ENCODE measurements around the gene DNAJC10.
"Not testable (repeated sequence)": the region's sequence is repeated elsewhere in the genome, so short reads cannot be mapped to it uniquely, and the experiment has no call there.

Gene DNAJC10

DNA sequence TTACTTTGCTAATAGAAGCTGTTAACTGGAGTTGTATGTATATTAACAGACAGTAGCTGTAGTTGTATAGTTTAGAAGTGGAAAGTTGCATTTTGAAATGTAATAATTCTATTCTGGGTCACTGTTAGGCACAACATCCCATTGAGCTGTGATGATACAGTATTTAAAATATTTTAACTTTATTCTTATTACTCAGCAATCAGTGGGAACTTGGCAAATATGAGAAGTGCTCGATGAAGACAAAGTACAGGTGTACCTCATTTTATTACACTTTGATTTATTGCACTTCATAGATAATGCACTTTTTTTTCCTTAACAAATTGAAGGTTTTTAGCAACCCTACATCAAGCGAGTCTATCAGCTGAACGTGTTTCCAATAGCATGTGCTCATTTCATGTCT is 8.6 kb downstream of the DNAJC10 start:
- no peak for DNase-seq (ENCODE audit: low read depth)
- TF ChIP-seq, protein P1, sequence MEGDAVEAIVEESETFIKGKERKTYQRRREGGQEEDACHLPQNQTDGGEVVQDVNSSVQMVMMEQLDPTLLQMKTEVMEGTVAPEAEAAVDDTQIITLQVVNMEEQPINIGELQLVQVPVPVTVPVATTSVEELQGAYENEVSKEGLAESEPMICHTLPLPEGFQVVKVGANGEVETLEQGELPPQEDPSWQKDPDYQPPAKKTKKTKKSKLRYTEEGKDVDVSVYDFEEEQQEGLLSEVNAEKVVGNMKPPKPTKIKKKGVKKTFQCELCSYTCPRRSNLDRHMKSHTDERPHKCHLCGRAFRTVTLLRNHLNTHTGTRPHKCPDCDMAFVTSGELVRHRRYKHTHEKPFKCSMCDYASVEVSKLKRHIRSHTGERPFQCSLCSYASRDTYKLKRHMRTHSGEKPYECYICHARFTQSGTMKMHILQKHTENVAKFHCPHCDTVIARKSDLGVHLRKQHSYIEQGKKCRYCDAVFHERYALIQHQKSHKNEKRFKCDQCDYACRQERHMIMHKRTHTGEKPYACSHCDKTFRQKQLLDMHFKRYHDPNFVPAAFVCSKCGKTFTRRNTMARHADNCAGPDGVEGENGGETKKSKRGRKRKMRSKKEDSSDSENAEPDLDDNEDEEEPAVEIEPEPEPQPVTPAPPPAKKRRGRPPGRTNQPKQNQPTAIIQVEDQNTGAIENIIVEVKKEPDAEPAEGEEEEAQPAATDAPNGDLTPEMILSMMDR (conservative IDR thresholded peaks at IDR 0.05; ENCODE audit: low read length) = no peak
- H3K4me3 ChIP-seq (ENCODE audit: low read length) = no peak overlapping the region

DNA sequence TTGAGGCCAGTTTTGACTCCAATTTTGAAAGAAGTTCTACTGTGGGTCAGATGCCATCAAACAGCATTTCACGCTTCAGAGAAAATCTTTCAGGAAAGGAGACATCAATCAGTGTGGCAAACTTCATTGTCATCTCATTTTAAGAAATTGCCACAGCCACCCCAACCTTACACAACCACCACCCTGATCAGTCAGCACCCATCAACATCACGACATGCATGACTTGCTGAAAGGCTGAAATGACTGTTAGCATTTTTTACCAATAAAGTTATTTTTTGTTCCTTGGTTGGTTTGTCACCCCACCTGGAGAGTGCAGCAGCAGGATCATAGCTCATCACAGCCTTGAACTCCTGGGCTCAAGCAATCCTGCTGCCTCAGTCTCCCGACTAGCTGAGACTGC is 10.4 kb downstream of the DNAJC10 start:
- no peak overlapping the region for H3K4me3 ChIP-seq (ENCODE audit: low read length)
- no peak for DNase-seq (ENCODE audit: low read depth)

DNA sequence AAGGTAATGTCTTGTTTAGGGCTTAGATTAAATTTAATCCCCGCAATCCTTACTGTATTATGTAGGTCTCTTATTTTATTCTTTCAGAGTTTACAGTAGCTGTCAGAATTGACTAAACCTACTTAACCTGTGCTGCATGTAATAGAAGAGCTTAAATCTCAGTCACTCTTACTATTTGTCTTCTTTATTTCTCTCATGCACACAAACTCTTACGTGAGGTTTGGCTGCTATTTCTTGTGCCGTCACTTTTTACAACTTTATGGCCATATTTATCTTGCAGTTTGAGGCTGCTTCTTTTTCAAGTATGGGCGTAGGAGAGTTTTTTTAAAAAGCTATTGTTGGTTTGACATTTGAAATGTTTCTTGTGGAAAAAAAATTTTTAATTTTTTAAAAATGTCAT is 12.0 kb downstream of the DNAJC10 start:
- DNase-seq (ENCODE audit: low read depth) = no peak
- TF ChIP-seq, protein P1 (conservative IDR thresholded peaks at IDR 0.05; ENCODE audit: low read length) = no peak
- no peak overlapping the region for H3K4me3 ChIP-seq (ENCODE audit: low read length)

More for the DNA sequence above, 10.4 kb downstream of the DNAJC10 start:
- TF ChIP-seq, protein P1 (conservative IDR thresholded peaks at IDR 0.05; ENCODE audit: low read length) = no peak

DNA sequence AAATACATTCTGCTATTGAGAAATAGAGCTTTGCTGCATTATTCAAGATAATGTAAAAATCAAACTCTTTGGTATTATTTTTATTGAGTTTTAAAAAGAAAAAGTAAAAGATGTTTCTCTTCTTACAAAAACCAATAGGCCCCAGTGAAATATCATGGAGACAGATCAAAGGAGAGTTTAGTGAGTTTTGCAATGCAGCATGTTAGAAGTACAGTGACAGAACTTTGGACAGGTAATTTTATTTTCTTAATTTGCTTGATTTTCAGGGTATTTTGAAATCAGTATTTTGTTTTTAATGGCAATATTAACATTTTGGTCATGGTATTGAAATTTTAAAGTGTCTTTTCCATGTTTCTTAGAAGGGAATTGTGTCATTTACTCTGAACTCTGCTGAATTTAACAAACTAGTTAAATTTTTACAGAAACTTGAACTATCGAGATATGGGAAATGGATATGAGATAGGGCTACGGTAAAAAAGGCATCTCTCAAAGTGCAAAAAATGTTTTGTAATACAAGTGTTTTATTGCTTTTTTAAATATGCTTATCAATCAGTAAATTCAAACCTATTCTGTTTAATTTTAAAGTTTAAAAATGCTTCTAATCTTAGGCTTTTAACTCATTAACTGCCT is 13.8 kb downstream of the DNAJC10 start:
- DNase-seq (ENCODE audit: low read depth) = no peak
- no peak overlapping the region for H3K4me3 ChIP-seq (ENCODE audit: low read length)
- TF ChIP-seq, protein P1 (conservative IDR thresholded peaks at IDR 0.05; ENCODE audit: low read length) = no peak

DNA sequence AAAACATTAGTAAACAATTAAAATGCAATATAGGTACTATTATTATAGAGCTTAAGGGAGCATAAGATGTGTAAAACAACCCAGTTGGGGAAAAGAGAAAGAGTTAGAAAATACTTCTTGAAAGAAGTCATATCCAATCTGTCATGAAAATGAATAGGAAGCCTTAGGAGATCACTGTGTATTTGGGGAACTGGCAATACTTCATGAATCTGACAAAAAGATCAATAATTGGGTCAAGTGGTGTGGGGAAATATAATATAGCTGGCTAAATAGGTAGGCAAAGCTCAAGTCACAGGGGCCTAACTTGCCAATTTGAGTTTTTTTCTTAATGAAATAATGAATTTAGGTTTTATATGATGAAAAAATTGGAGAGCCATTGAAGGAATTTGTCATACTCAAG is 14.4 kb downstream of the DNAJC10 start:
- DNase-seq (ENCODE audit: low read depth) = no peak
- TF ChIP-seq, protein P1 (conservative IDR thresholded peaks at IDR 0.05; ENCODE audit: low read length) = no peak
- no peak overlapping the region for H3K4me3 ChIP-seq (ENCODE audit: low read length)

DNA sequence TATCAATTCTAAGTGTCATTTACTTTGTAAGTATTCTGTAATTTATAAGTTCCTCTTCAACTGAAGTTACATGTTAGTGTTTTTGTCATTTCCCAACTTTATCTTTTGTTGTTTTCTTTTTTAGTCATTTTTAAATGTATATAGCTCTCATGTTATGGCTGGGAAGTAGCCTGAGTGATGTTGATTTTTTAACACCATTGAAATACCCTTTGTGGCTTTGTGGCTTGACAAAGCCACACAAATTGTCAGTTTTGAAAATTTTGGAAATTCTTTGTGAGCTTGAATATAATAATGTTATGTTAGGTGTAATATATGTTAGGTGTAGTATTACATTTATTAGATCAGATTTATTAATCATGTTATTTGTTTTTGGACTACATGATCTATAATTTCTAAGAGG is 16.7 kb downstream of the DNAJC10 start:
- DNase-seq (ENCODE audit: low read depth) = no peak
- TF ChIP-seq, protein P1 (conservative IDR thresholded peaks at IDR 0.05; ENCODE audit: low read length) = no peak
- no peak overlapping the region for H3K4me3 ChIP-seq (ENCODE audit: low read length)

DNA sequence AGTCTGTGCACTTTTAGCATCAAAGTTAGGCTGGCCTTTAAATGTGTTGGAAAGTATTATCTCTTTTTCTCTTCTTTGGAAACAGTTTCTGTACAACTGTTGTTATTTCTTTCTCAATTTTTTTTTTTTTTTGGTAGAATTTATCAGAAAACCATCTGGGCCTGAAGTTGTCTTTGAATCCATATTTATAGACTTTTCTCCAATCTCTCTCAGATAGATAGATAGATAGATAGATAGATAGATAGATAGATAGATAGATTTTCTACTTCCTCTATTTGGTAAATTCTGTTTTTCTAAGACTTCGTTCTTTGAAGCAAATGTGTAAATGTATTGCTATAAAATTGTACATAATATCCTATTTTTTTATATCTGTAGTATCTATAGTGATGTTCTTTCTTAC is 17.5 kb downstream of the DNAJC10 start:
- TF ChIP-seq, protein P1 (conservative IDR thresholded peaks at IDR 0.05; ENCODE audit: low read length) = no peak
- H3K4me3 ChIP-seq (ENCODE audit: low read length) = no peak overlapping the region

DNA sequence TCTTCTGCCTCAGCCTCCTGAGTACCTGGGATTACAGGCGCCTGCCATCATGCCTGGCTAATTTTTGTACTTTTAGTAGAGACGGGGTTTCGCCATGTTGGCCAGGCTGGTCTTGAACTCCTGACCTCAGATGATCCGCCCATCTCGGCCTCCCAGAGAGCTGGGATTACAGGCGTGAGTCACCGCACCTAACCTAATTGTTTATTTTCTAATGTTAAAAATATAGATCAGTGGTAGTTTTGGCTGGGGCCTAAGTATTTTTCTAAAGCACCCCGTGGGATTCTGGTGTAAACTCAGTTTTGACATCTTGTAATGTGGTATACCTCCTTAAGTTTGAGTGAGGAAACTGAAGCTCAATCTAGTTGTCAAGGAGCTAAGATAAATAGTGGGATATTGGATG is 20.8 kb downstream of the DNAJC10 start:
- DNase-seq (ENCODE audit: low read depth); H3K4me3 ChIP-seq (ENCODE audit: low read length): not testable (repeated sequence)

More for the DNA sequence above, 17.5 kb downstream of the DNAJC10 start:
- DNase-seq (ENCODE audit: low read depth) = no peak

Measured in AG10803 (cell line).